OCI-M2 (cell line): ENCODE measurements around the gene DYNLT5.
"Not testable (repeated sequence)": the region's sequence is repeated elsewhere in the genome, so short reads cannot be mapped to it uniquely, and the experiment has no call there.

Experiments
- DNase-seq: peaks from one replicate; lab custom pipeline; 2025; ENCODE audit not compliant: unreplicated experiment; lab: John Stamatoyannopoulos, UW

Gene DYNLT5

GRCh38 chr1:66752000-66752592 lies at the start of gene DYNLT5:
Gene DYNLT5 (plus strand): TSS chr1:66752459. CDS start chr1:66754659, 2,200 bp downstream.
- DNase-seq, result no peak

- DNase-seq, result no peak
Observed at GRCh38 chr1:66704177-66704875, 47.9 kb upstream of the DYNLT5 start.

GRCh38 chr1:66705110-66705509 lies 47.1 kb upstream of the DYNLT5 start:
- DNase-seq, result no peak

- no peak for DNase-seq
Observed at GRCh38 chr1:66711420-66711819, 40.8 kb upstream of the DYNLT5 start.

GRCh38 chr1:66712839-66713238 lies 39.4 kb upstream of the DYNLT5 start:
- no peak for DNase-seq

GRCh38 chr1:66723985-66724384 lies 28.3 kb upstream of the DYNLT5 start:
- DNase-seq, result no peak

- DNase-seq, result no peak
Observed at GRCh38 chr1:66725885-66726665, 26.2 kb upstream of the DYNLT5 start.

GRCh38 chr1:66728021-66728420 lies 24.2 kb upstream of the DYNLT5 start:
- no peak for DNase-seq

- DNase-seq, result not testable (repeated sequence)
Observed at GRCh38 chr1:66728716-66729115, 23.5 kb upstream of the DYNLT5 start.

GRCh38 chr1:66729119-66729518 lies 23.1 kb upstream of the DYNLT5 start:
- no peak for DNase-seq

GRCh38 chr1:66729523-66729922 lies 22.7 kb upstream of the DYNLT5 start:
- no peak for DNase-seq

GRCh38 chr1:66730462-66730861 lies 21.8 kb upstream of the DYNLT5 start:
- no peak for DNase-seq

GRCh38 chr1:66731170-66731865 lies 20.9 kb upstream of the DYNLT5 start:
- DNase-seq, result no peak

- no peak for DNase-seq
Observed at GRCh38 chr1:66732407-66733166, 19.7 kb upstream of the DYNLT5 start.

- no peak for DNase-seq
Observed at GRCh38 chr1:66733348-66734017, 18.8 kb upstream of the DYNLT5 start.

- not testable (repeated sequence) for DNase-seq
Observed at GRCh38 chr1:66734531-66734930, 17.7 kb upstream of the DYNLT5 start.

GRCh38 chr1:66737836-66738235 lies 14.4 kb upstream of the DYNLT5 start:
- DNase-seq, result no peak

GRCh38 chr1:66739401-66740157 lies 12.7 kb upstream of the DYNLT5 start:
- no peak for DNase-seq

GRCh38 chr1:66745451-66745850 lies 6.8 kb upstream of the DYNLT5 start:
- DNase-seq, result no peak
